PC-9 (cell line): Measurements from ENCODE around the gene EXOC4. TPM values are rescaled to one million over a fixed set of nuclear protein-coding genes. Genes with fewer than 3 reads are reported as not detected.

Experiments used
- BruUV-seq: library from RNA; stranded (reverse); fragments of 400-500 nt; replicated peaks from 2 replicates; lab custom pipeline; 2021; lab: Mats Ljungman, UMichigan
- CTCF ChIA-PET: fragments of 300-600 bp; sonication (Branson Sonifier 250); formaldehyde crosslinking; loops from one replicate; lab custom pipeline; 2022; ENCODE audit warnings: antibody characterized with exemption; lab: Charles Lee
- POLR2A ChIA-PET: fragments of 300-600 bp; sonication (Branson Sonifier 250); formaldehyde crosslinking; loops from one replicate; lab custom pipeline; 2022; ENCODE audit warnings: antibody characterized with exemption; ENCODE audit not compliant: unreplicated experiment; lab: Charles Lee
- DNase-seq, 2 experiments: peaks; one replicate each; pipeline versions ENCODE4 v3.0.0 to v3.0.0-alpha.2; 2015 to 2022; ENCODE audit warnings: mixed read lengths in 1 of 2
- H2AFZ ChIP-seq: fragments of 200-600 bp; sonication (generic); 2 replicates; pipeline ENCODE4 v1.8.1; 2017; ENCODE audit warnings: antibody characterized with exemption
- H3F3A ChIP-seq: fragments of 200-600 bp; sonication (generic); 2 replicates; pipeline ENCODE4 v1.8.1; 2017; ENCODE audit warnings: antibody characterized with exemption, mild to moderate bottlenecking, low read depth; ENCODE audit not compliant: insufficient read depth
- H3K27ac ChIP-seq: fragments of 200-600 bp; sonication (generic); 2 replicates; pipeline ENCODE4 v1.6.1; 2016; ENCODE audit warnings: mixed run types
- H3K27me3 ChIP-seq: fragments of 200-600 bp; sonication (generic); 2 replicates; pipeline ENCODE4 v1.6.1; 2016; ENCODE audit warnings: low read depth, mixed run types; ENCODE audit not compliant: insufficient read depth
- H3K36me3 ChIP-seq: fragments of 200-600 bp; sonication (generic); 2 replicates; pipeline ENCODE4 v1.6.1; 2016; ENCODE audit warnings: low read depth, mixed run types
- H3K4me1 ChIP-seq: fragments of 200-600 bp; sonication (generic); replicated peaks from 2 replicates; pipeline ENCODE4 v1.6.1; 2016; ENCODE audit warnings: mixed run types; ENCODE audit not compliant: insufficient read depth
- H3K4me2 ChIP-seq: fragments of 200-600 bp; sonication (generic); 2 replicates; pipeline ENCODE4 v1.6.1; 2017; ENCODE audit warnings: mixed run types
- H3K4me3 ChIP-seq: fragments of 200-600 bp; sonication (generic); 2 replicates; pipeline ENCODE4 v1.6.1; 2016; ENCODE audit warnings: mixed run types
- H3K79me2 ChIP-seq: fragments of 200-600 bp; sonication (generic); 2 replicates; pipeline ENCODE4 v1.6.1; 2017; ENCODE audit warnings: low read depth, mixed run types
- H3K9me2 ChIP-seq: fragments of 200-600 bp; sonication (generic); 2 replicates; pipeline ENCODE4 v1.8.1; 2017; ENCODE audit warnings: mild to moderate bottlenecking; ENCODE audit not compliant: insufficient read depth
- H3K9me3 ChIP-seq: fragments of 200-600 bp; sonication (generic); 2 replicates; pipeline ENCODE4 v1.8.1; 2016; ENCODE audit warnings: low read depth; ENCODE audit not compliant: insufficient read depth
- H4K20me1 ChIP-seq: fragments of 200-600 bp; sonication (generic); 2 replicates; pipeline ENCODE4 v1.8.1; 2017; ENCODE audit not compliant: insufficient read depth
- EZH2 ChIP-seq: fragments of 200-600 bp; sonication (generic); IDR thresholded peaks from 2 replicates; pipeline ENCODE4 v1.8.0; 2017; ENCODE audit warnings: antibody characterized with exemption, low read depth
- intact Hi-C: fragments of 100-400 bp; cut with micrococcal nuclease; formaldehyde crosslinking; loops from one replicate; pipeline ENCODE4 v1.10.0; 2022; ENCODE audit not compliant: unreplicated experiment
- total RNA-seq: library from RNA; stranded (reverse); gene quantifications from 2 replicates; pipeline ENCODE4 v1.2.3, GENCODE V29; 2021
- TF ChIP-seq, protein P1 (sequence below): fragments of 200-600 bp; sonication (generic); conservative IDR thresholded peaks from 2 replicates; pipeline ENCODE4 v1.6.1; 2017; ENCODE audit warnings: mixed run types, antibody characterized with exemption, mild to moderate bottlenecking, moderate library complexity

Gene EXOC4
- total RNA-seq, 1 experiment from 2014 or later = 101 TPM

DNA sequence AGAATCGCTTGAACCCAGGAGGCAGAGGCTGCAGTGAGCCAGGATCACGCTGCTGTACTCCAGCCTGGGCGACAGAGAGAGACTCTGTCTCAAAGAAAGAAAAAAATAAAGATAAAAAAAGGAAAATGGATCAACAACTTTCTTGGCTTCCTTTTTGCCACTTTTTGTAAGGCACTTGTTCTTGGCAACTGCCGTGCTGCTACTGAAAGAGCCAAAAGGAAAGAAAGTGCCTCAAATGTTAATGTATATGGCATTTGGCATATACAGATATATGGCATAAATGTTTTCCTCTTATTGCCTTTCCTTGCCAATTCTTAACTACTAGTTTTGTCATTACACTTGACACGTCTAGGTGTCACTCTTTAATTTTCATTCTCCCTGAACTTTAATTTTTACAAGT is 480.5 kb downstream of the EXOC4 start:
- Histone ChIP-seq H3K79me2 (no peaks in the 10 kb centered on the region), H3K27me3 (no peaks in the 10 kb centered on the region), H2AFZ (no peak overlapping the region), H3K9me3 (no peaks in the 10 kb centered on the region), H4K20me1 (no peaks in the 10 kb centered on the region), H3K27ac (no peak overlapping the region), H3K4me3 (no peak overlapping the region), H3K9me2 (0 out of 2 replicates have a peak, but pooled peaks cover 1% of the 10 kb centered on the region), H3F3A (no peaks in the 10 kb centered on the region; the same call in 1 of the 2 replicates), H3K36me3 (no peaks in the 10 kb centered on the region), H3K4me1 (peaks cover 18% of the 10 kb centered on the region), H3K4me2 (no peak overlapping the region)
- CTCF ChIA-PET = no interaction called here
- TF ChIP-seq, protein P1, sequence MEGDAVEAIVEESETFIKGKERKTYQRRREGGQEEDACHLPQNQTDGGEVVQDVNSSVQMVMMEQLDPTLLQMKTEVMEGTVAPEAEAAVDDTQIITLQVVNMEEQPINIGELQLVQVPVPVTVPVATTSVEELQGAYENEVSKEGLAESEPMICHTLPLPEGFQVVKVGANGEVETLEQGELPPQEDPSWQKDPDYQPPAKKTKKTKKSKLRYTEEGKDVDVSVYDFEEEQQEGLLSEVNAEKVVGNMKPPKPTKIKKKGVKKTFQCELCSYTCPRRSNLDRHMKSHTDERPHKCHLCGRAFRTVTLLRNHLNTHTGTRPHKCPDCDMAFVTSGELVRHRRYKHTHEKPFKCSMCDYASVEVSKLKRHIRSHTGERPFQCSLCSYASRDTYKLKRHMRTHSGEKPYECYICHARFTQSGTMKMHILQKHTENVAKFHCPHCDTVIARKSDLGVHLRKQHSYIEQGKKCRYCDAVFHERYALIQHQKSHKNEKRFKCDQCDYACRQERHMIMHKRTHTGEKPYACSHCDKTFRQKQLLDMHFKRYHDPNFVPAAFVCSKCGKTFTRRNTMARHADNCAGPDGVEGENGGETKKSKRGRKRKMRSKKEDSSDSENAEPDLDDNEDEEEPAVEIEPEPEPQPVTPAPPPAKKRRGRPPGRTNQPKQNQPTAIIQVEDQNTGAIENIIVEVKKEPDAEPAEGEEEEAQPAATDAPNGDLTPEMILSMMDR = no peak
- no peak for TF ChIP-seq EZH2
- POLR2A ChIA-PET = interaction anchor here (0.7 kb wide), 1 partner anchor 903 kb away, joined by 8 read pairs; no protein-coding TSS in a partner anchor
- intact Hi-C loops = no loop called here
- DNase-seq = no peak
- BruUV-seq = no TSS peak

DNA sequence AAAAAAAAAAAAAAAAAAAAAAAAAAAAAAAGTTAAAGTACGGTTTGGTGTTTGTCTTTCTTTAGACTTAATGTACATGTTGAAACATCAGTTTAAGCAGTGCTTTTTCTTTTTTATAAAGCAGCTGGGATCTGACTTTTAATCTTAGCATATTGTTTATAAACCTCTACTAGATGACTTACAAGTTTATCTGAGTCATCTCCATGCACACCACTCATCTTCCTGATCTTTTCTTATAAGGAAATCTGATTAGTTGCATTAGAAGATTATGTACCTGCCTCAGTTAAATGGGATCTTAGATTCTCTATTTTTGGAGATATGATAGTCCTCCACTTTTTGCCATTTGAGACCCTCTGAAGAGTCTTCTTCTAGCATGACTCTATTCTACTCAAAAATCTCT is 482.3 kb downstream of the EXOC4 start:
- TF ChIP-seq, protein P1 = no peak
- no peak for TF ChIP-seq EZH2
- Histone ChIP-seq H3K4me1 (peaks cover 23% of the 10 kb centered on the region), H3K4me2 (no peak overlapping the region), H3F3A (no peaks in the 10 kb centered on the region; the same call in 1 of the 2 replicates), H3K79me2 (no peaks in the 10 kb centered on the region), H3K36me3 (no peaks in the 10 kb centered on the region), H3K27ac (no peak overlapping the region), H3K9me2 (0 out of 2 replicates have a peak, but pooled peaks cover 4% of the 10 kb centered on the region), H3K27me3 (no peaks in the 10 kb centered on the region), H4K20me1 (no peaks in the 10 kb centered on the region), H2AFZ (no peak overlapping the region), H3K9me3 (no peaks in the 10 kb centered on the region), H3K4me3 (no peak overlapping the region)
- intact Hi-C loops = no loop called here
- POLR2A ChIA-PET = interaction anchor here (0.7 kb wide), 1 partner anchor 1430 kb away, joined by 4 read pairs; no protein-coding TSS in a partner anchor
- CTCF ChIA-PET = no interaction called here
- no peak for DNase-seq
- no TSS peak for BruUV-seq

DNA sequence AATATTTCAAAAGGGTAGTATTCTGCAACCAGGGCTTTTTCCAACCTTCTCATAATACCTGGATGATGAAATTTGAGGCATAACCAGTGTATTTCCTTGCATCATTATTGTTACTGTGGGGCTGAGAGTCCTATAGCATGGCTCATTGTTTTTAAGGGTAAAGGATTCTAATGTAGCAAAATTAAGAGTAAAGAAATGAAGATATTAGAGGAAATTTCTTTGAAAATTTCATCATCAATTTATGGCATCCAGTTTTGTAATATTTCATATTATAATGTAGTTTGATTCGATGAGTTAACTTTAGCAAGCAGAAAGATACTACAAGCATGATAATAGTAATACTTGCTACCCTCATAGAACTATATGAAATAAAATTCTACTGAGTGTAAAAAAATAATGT is 486.9 kb downstream of the EXOC4 start:
- no peak overlapping the region for H3K27ac ChIP-seq
- no TSS peak for BruUV-seq
- H3K27me3 ChIP-seq = no peaks in the 10 kb centered on the region
- no peak overlapping the region for H2AFZ ChIP-seq
- peaks cover 23% of the 10 kb centered on the region for H3K4me1 ChIP-seq
- H3K4me3 ChIP-seq = no peak overlapping the region
- ChIA-PET CTCF (no interaction called here), POLR2A (interaction anchor here (0.6 kb wide), 1 partner anchor 1395 kb away, joined by 5 read pairs; no protein-coding TSS in a partner anchor)
- H3K4me2 ChIP-seq = no peak overlapping the region
- no peaks in the 10 kb centered on the region for H3K36me3 ChIP-seq
- H4K20me1 ChIP-seq = no peaks in the 10 kb centered on the region
- no peaks in the 10 kb centered on the region for H3K79me2 ChIP-seq
- intact Hi-C loops = no loop called here
- no peak for TF ChIP-seq EZH2
- TF ChIP-seq, protein P1 = no peak
- DNase-seq = no peak
- 0 out of 2 replicates have a peak, but pooled peaks cover 4% of the 10 kb centered on the region for H3K9me2 ChIP-seq
- H3F3A ChIP-seq = no peaks in the 10 kb centered on the region; the same call in 1 of the 2 replicates
- no peaks in the 10 kb centered on the region for H3K9me3 ChIP-seq
